ENCODE results near the gene ZSCAN12.
"Not testable (repeated sequence)": the region's sequence is repeated elsewhere in the genome, so short reads cannot be mapped to it uniquely, and the experiment has no call there.

The ZSCAN12 gene

DNA sequence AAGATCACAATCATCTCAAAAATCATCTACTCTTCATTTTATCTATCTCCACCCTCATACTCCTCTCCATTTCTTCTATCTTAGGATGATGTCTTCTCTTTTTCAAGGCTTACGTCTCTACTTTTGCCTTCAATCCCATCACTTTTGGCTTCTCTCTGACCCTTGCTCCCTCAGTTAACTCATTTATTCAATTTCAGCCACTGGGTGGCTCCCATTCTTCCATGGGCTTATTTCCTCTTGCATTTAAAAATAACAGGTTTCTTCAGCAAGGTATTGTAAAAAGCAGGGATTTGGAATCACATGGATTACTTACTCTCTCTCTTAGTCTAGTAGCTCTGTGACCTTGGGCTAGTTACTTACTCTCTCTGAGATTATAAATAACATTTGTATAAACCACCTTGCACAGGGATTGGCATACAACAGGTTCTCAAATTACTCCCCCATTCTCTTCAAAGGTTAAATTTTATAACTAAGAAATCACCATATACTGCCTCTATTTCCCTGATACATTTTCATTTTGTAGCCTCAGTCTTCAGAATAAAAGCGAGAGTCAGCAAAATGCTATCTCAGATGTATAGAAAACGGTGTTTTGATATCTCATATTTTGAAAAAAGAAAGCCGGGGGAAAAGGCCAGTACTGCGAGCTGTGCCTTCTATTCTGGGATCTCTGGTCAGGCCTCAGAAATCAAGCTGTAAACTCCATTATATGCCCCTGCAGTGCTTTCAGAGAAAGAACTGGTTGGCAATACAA lies 5.5 kb downstream of the ZSCAN12 start:
- DNase-seq: no peak

DNA sequence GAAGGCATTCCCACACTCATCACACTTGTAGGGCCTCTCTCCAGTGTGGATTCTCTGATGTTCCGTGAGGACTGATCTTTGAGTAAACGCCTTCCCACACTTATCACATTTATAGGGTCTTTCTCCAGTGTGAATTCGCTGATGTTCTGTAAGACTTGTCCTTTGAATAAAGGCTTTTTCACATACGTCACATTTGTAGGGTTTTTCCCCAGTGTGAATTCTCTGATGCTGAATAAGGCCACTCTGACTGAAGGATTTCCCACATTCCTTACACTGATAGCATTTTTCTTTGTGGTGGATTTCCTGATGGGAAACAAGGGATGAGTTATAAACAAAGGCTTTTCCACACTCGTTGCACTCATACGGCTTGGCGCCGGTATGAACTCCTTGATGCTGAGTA lies 8.9 kb downstream of the ZSCAN12 start:
- DNase-seq: no peak

DNA sequence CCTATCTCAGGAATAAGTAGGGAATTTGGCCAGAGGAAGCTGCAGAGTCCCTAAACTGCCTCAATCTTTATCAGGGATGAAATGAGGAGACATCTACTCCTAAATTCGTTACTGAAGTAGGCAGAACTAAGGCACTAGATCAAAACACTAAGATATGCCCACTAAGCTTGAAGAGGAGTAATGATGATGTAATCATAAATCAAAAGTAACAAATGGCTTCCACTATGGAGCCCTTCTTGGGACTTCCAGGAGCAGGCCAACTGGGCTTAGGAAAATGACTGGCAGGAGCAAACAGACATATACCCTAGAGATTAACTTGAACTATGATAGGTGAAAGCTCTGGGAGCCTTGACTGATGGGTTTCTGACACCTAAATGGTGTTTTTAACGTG lies 15.4 kb downstream of the ZSCAN12 start:
- DNase-seq: no peak

DNA sequence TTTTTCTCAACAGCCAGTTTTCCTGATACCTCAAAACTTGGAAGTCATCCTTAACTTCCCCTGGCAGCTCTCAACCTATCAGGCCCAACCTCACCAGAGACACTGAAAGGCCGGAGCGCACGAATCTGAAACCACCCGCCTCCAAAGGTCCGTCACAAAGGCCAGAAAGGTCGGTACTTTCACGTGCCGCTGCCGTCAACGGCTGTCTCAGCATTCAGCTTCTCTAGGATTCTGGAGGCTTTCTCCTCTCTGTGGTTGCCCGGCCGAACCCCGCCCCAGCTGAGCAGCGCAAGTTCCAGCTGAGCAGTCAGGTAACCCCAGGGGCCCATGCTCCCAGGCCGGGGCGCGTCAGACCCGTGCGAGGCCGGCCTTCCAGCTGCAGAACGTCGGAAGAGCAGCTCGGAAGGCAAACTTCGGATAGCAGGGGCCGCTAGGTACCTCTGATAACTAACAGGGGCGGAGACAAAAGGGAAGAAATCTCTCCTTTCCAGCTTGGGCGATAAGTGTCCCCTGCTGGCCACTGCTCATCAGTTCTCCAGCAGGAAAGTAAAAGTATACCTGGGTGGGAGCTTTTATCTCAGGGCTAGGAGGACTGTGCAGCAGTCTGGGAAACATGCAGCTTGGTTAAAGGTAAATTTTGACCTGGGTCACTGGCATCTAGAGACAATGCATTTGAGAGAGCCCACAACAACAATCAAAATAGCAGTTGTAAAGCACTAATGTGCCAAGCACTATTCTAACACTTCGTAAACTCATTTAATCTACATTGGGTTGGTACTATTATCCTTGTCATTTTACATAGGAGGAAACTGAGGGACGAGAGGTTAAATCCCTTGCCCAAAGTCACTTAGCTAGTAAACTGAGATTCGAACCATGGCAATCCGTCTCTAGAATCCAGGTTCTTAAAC lies 16.1 kb downstream of the ZSCAN12 start:
- peak; percentile 15 to 18 for DNase-seq

DNA sequence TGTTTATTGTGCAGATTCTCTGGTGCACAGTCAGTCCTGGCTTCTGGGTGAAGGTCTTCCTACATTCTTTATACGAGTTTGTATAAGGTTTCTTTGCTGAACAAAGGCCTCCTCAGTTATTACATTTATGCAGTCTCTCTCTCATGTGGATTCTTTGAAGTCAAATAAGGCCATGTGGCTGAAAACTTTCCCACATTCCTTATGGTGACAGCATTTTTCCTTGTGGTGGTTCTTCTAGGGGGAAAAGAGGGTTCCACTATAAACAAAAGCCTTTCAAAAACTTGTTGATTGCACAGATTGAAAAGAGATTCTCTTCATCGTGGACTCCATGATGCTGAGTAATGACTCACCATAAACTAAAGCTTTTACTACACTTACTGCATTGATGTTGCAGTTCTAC lies 19.2 kb downstream of the ZSCAN12 start:
- DNase-seq: no peak

DNA sequence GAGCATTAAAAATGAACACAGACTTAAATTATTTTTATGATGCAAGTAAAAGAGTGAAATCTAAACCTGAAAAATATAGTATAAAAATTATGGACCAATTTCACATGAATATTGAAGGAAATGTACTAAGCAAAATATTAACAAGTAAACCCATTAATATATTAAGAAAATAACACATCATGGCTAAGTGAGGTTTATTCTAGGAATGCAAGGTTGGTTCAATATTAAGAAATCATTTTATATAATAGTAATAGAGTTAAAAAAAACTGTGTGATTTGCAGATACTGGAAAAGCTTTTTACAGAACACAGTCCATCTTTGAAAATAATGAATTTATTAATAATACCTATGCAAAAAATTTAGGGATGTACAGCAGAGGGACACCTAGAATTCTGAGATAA lies 20.9 kb downstream of the ZSCAN12 start:
- no peak for DNase-seq

DNA sequence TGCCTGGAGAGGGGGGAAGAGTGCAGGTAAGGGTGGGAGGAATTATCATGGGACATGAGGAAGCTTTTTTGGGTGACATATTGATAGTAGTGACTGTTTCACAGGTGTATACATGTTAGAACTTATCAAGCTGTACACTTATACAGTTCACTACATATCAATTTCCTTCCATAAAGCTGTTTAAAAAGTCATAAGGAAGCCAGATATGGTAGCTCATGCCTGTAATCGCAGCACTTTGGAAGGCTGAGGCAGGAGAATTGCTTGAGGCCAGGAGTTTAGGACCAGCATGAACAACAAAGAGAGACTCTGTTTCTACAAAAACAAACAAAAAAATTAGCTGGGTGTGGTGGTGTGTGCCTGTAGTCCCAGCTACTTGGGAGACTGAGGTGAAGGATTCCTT lies 21.7 kb downstream of the ZSCAN12 start:
- no peak for DNase-seq

DNA sequence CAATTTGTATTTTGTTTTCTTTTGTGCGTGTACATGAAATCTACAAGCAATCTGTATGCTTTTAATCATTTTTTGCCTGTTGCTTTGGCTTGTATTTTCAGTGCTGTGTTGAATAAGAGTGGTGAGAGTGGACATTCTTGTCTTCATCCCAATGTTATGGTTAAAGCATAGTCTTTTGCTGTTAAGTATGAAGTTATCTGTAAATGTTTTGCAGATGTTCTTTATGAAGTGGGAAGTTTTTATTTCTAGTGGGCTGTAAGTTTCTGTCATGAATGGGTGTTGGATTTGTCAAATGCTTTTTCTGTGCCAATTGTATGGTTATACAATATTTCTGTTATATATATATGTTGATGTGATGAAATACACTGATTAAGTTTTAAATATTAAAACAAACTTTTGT lies 25.6 kb downstream of the ZSCAN12 start:
- no peak for DNase-seq

DNA sequence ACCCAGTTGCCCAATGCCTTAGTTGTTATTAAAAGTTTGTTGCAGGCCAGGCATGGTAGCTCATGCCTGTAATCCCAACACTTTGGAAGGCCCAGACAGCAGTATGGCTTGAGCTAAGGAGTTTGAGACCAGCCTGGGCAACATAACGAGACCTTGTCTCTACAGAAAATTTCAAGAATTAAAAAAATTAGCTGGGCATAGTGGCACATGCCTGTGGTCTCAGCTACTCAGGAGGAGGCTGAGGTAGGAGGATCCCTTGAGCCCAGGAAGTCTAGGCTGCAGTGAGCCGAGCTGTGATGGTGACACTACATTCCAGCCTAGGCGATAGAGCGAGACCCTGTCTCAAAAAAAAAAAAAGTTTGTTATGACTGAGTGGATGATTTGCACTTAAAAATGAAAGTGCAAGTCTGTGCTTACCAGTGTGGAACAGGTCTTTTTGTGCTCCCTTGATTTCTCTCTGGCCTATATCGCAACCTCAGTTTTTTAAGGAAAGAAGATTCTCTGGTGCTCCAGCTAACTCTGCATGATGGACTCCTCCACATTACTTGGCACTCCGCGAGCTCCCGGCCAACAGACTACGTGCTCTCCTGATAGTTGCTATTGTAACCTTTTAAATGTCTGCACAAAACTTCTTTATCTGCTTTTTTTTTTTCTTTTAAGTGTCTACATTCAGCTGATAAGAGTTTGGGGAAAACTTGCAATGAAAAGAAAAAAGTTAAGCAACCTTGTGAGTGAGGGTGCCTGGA lies 27.7 kb downstream of the ZSCAN12 start:
- DNase-seq: no peak

DNA sequence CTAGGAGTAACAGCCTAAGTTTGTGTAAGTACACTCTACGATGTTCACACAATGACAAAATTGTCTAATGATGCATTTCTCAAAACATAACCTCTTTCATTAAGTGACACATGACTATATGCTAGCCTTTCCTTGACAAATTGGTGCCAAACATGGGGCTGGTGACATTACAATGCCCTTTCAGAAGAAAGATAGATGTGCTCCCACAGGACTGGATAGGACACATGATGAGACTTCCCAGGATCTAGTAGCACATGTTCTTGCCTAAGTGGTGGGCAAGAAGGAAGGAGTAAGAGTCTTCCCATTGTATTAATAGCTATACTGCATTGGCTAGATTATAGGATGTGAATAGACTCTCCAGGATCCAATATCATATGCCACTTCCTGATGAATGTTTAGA lies 28.3 kb downstream of the ZSCAN12 start:
- no peak for DNase-seq

DNA sequence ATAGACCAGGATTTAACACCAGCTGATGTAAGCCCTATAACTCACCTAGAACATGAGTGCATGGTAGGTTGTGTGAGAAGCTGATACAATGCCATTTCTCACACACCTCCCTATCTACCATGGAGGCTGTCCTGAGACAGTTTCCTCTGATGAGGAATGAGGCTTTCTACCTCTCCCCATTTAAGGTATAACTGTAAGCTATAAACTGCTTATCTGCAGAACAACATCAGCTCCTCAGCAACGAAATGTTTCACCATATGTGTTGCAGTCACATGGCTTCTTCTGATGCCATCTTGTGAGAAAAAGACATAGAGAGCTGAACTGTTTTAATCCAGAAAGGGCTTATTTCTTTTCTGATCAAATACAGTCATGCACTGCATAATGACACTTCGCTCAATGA lies 29.1 kb downstream of the ZSCAN12 start:
- no peak for DNase-seq

DNA sequence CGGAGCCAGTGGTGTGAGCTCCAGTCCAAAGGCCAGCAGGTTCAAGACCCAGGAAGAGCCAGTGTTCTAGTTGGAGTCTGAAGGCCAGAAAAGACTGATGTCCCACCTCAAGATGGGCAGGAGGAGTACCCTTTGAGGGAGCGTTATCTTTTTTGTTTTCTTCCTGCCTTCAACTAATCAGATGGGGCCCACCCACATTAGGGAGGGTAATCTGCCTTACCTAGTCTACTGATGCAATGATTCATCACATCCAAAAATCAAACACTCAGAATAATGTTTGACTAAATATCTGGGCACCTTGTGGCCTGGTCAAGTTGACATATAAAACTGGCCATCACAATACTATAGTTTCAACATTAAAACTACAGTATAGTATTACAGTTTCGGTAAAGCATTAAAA lies 30.1 kb downstream of the ZSCAN12 start:
- DNase-seq: no peak

DNA sequence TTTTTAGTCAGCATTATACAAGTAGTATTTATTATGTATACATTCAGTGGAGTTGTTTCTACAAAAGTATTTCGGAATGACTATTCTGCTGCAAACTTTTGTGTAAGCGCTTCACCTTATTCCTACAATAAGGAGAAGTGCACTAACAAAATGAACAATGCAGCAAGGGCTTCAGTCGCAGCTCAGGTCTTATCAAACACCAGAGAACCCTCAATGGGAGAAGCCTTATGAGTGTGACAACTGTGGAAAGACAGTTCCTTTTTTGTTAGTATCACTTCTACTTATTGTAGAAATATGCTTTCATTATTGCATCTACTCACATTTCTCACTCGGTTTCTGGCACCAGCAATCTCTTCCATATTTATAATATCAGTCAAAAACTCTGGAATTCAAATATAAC lies 31.0 kb downstream of the ZSCAN12 start:
- no peak for DNase-seq

DNA sequence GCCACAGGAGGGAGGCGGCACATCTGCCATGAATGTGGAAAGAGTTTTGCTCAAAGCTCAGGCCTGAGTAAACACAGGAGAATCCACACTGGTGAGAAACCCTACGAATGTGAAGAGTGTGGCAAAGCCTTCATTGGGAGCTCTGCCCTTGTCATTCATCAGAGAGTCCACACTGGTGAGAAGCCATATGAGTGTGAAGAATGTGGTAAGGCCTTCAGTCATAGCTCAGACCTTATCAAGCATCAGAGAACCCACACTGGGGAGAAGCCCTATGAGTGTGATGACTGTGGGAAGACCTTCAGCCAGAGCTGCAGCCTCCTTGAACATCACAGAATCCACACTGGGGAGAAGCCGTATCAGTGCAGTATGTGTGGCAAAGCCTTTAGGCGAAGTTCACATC lies 34.0 kb downstream of the ZSCAN12 start:
- DNase-seq: not testable (repeated sequence)

DNA sequence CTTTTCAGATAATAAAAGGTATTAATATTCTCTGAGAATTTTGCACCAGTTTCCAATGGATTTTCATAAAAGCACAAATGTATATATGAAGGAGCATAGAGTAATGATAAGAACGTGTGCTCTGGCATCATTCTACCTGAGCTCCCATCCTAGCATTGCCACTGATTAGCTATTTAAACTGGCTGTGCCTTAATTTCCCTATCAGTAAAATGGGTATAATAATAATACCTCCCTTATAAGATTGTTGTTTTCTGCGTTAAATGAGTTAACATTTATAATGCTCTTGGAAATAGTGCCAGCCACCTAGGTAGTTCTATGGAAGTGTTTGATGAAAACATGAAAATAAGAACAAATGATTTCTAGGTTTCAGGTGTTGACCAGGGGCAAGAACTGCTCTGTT lies 38.6 kb downstream of the ZSCAN12 start:
- no peak for DNase-seq

DNA sequence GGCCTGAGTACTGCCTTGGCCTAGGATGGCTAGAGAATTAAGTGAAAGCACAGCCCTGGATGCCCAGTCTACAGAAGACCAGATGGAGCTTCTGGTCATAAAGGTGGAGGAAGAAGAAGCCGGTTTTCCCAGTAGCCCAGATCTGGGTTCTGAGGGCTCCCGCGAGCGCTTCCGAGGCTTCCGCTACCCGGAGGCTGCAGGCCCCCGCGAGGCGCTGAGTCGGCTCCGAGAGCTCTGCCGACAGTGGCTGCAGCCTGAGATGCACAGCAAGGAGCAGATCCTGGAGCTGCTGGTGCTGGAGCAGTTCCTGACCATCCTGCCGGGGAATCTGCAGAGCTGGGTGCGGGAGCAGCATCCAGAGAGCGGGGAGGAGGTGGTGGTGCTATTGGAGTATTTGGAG lies 40.0 kb downstream of the ZSCAN12 start:
- DNase-seq: not testable (repeated sequence)

DNA sequence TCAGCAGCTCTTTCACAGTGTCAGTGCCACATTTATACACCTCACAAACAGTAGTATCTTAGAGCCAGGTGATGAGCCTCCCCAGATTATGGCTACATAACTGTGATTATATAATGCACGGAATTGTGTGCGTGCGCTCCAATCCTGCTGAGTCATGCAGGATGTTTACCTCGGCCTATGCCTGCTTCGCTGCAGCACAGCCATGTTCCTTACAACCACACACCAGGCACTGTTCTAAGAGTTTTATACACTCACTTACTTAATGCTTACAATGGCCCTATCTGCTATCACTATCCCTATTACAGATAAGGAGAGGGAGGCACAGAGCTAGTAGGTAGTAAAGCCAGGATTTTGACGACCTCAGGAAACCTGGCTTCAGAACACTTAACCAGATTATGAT lies 42.5 kb downstream of the ZSCAN12 start:
- no peak for DNase-seq

DNA sequence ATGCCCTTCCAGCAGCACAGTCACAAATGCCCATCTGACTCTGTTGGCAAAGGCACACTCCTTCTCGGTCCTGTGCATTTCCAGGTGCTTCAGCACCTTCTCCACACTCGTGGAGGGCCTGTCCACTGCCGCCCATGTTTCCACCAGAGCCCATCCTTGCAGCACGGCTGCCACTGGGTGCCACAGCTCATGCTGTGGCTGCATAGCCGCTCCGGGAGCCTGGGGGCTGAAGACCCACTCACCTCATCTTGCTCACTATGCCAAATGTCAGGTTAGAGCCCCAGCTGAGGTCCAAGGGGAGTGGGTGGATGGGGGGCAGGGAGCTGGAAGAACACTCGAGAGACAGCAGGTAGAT lies 42.9 kb downstream of the ZSCAN12 start:
- no peak for DNase-seq

DNA sequence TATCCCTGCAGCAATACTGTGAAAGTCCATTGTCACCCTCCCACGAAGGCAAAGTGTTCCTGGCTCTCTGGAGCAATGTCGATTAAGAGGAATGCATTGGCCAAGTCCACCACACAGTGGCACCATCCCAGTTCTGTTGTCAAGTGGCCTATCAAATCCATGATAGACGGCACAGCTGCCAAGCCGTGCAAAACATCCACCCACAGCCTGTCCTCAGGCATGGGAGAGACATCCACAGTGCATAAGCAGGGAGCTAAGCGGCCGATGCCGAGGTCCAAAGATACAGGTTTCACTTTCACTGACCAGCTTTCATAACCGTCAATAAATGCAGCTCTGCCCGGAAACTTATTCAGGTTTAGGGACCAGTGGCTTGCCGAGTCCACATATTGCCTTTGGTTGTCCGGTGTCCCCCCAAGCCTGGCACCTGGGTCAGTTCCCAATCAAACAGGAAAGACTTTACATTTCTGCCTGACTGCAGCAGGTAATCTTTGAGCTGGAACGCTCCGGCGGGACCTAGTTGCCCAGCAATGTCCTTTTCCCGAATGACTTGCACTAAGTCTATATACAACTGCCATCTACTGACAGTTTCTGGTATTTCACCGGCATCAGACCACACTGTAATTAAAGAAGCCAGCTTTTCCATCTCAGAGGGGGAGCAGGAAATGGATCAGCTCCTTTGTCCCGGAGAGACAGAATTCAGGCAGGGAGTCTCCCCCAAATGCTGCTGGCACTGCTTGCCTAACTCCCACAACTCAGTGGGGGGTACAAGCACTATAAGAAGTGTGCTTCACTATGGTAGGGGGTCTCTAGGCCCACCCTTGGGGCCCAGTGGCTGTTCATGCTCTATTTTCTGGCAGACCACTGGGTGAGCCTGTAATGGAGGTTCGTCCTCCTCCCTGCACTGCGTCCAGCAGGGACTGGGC lies 43.5 kb downstream of the ZSCAN12 start:
- DNase-seq: peak; percentile 54 to 61

DNA sequence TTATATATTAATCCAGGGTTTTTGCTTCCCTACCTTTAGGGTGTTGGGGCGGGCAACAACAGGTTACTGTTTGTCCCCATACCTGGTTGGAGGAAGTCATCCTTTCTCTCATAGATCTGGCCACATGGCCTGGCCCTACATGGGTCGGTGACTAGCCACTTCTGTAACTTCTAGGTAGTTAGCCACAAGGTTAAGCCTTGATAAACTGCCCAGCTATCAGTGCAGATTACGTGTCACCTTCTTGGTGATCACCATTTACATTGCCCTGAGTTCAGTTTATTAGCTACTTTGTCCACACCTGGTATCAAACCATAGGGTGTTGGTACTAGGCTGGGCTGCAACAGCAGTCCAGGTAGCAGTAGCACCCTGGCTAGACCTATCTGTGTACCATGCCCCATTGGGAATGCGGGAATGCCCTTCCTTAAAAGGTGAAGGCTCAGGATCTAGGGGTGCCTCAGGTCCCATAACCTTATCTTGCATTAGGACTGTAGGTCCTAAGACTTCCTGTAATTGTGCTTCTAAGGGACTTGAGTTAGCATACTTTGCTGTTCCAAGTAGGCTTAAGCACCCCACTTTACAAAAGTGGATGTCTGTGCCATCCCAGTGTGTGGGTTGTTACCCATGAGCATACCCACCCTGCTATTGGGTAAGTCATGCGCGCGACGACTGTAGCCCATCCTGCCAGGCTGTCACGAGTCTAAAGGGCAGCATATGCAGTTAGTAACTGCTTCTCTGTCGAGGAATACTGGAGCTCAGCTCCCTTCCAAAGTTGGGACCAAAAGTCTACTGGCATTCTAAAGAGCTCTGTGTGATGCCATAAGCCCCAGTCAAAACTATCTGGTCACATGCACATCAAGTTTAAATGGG lies 44.6 kb downstream of the ZSCAN12 start:
- DNase-seq: no peak

DNA sequence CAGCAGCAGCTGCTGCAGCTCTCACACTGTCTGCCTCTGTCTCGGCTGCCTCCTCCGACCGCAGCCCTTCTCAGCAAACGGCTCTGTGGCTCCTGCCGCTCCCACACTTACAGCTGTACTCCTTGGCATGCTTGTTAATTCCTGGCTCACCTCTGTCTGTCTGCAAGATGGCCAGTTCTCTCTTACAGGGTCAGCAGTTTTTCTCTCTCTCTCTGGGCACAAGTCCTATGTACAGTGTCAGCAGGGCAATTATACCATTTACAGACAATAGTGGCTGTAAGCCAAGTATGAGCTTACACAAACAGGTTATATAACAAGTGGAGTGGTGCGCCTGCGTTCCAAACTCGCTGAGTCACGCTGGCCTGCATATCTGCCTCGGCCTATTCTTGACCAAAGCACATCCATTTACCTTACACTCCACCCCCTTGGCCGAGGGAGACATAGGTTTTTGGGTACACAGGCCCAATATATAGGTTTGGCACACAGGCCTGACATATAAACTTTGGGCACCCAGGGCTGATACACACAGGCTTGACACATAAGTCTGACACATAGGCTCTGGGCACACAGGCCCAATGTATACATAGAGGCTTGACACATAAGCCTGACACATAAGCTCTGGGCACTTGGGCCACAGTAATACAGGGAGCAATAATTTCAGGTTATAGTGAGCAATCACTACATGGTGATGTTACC lies 45.4 kb downstream of the ZSCAN12 start:
- DNase-seq: no peak
